Measurements from ENCODE around the gene LYZ.

- TF ChIP-seq POLR2A (IDR thresholded peaks at IDR 0.05; ENCODE audit: low read depth, low read length), result no peak
- no peak for TF ChIP-seq POLR2AphosphoS5 (IDR thresholded peaks at IDR 0.05; ENCODE audit: low read depth, low read length)
Observed at GRCh38 chr12:69309461-69309860, 38.7 kb upstream of the LYZ start.

Measured in GM12891 (cell line).